ENCODE measurements around the gene SRP54. TPM values are rescaled to one million over a fixed set of nuclear protein-coding genes. Genes with fewer than 3 reads are reported as not detected.
"Not testable (repeated sequence)": the region's sequence is repeated elsewhere in the genome, so short reads cannot be mapped to it uniquely, and the experiment has no call there.

The SRP54 gene
- polyA plus RNA-seq (ENCODE audit: insufficient read length in 4 of 4) = 10 to 100 TPM; 60.1 to 90.5 (median 67.4) TPM

GRCh38 chr14:34982421-34983147 is at the start of gene SRP54:
Gene SRP54 (plus strand): TSS chr14:34982992. CDS start chr14:34996710, 13,718 bp downstream.
- peak; percentile 93 to 98 (median 95) for DNase-seq (ENCODE audit: low read depth in 4 of 4, low spot score in 2 of 4)

- no peak for DNase-seq (ENCODE audit: low read depth in 4 of 4, low spot score in 2 of 4)
Measured at GRCh38 chr14:34933301-34933700, 49.5 kb upstream of the SRP54 start.

GRCh38 chr14:34935488-34935887 is 47.3 kb upstream of the SRP54 start:
- DNase-seq (ENCODE audit: low read depth in 4 of 4, low spot score in 2 of 4) = no peak

- no peak for DNase-seq (ENCODE audit: low read depth in 4 of 4, low spot score in 2 of 4)
Measured at GRCh38 chr14:34937442-34937841, 45.4 kb upstream of the SRP54 start.

- DNase-seq (ENCODE audit: low read depth in 4 of 4, low spot score in 2 of 4) = no peak
Measured at GRCh38 chr14:34937876-34938275, 44.9 kb upstream of the SRP54 start.

GRCh38 chr14:34943506-34943905 is 39.3 kb upstream of the SRP54 start:
- no peak for DNase-seq (ENCODE audit: low read depth in 4 of 4, low spot score in 2 of 4)

- no peak for DNase-seq (ENCODE audit: low read depth in 4 of 4, low spot score in 2 of 4)
Measured at GRCh38 chr14:34944744-34945143, 38.0 kb upstream of the SRP54 start.

GRCh38 chr14:34946699-34947098 is 36.1 kb upstream of the SRP54 start:
- no peak for DNase-seq (ENCODE audit: low read depth in 4 of 4, low spot score in 2 of 4)

- DNase-seq (ENCODE audit: low read depth in 4 of 4, low spot score in 2 of 4) = no peak
Measured at GRCh38 chr14:34951286-34951685, 31.5 kb upstream of the SRP54 start.

- DNase-seq (ENCODE audit: low read depth in 4 of 4, low spot score in 2 of 4) = no peak
Measured at GRCh38 chr14:34956931-34957330, 25.9 kb upstream of the SRP54 start.

GRCh38 chr14:34957771-34958286 is 25.0 kb upstream of the SRP54 start:
- no peak for DNase-seq (ENCODE audit: low read depth in 4 of 4, low spot score in 2 of 4)

- not testable (repeated sequence) for DNase-seq (ENCODE audit: low read depth in 4 of 4, low spot score in 2 of 4)
Measured at GRCh38 chr14:34962106-34962505, 20.7 kb upstream of the SRP54 start.

- DNase-seq (ENCODE audit: low read depth in 4 of 4, low spot score in 2 of 4) = no peak
Measured at GRCh38 chr14:34964977-34965764, 17.6 kb upstream of the SRP54 start.

GRCh38 chr14:34965912-34966311 is 16.9 kb upstream of the SRP54 start:
- no peak for DNase-seq (ENCODE audit: low read depth in 4 of 4, low spot score in 2 of 4)

- DNase-seq (ENCODE audit: low read depth in 4 of 4, low spot score in 2 of 4) = no peak
Measured at GRCh38 chr14:34966413-34966812, 16.4 kb upstream of the SRP54 start.

- no peak for DNase-seq (ENCODE audit: low read depth in 4 of 4, low spot score in 2 of 4)
Measured at GRCh38 chr14:34970665-34971064, 12.1 kb upstream of the SRP54 start.

GRCh38 chr14:34971381-34971780 is 11.4 kb upstream of the SRP54 start:
- no peak for DNase-seq (ENCODE audit: low read depth in 4 of 4, low spot score in 2 of 4)

GRCh38 chr14:34971801-34972200 is 11.0 kb upstream of the SRP54 start:
- DNase-seq (ENCODE audit: low read depth in 4 of 4, low spot score in 2 of 4) = no peak

GRCh38 chr14:34978444-34978843 is 4.3 kb upstream of the SRP54 start:
- no peak for DNase-seq (ENCODE audit: low read depth in 4 of 4, low spot score in 2 of 4)

- DNase-seq (ENCODE audit: low read depth in 4 of 4, low spot score in 2 of 4) = no peak
Measured at GRCh38 chr14:34980337-34980900, 2.4 kb upstream of the SRP54 start.

GRCh38 chr14:34981743-34982420 is 910 bp upstream of the SRP54 start:
- DNase-seq (ENCODE audit: low read depth in 4 of 4, low spot score in 2 of 4) = peak in 2 of 4 donors; percentile 27 to 31
